D721Med (cell line): ENCODE data around the gene CA10.

Experiments
- DNase-seq: peaks from one replicate; pipeline ENCODE4 v3.0.0; 2011; ENCODE audit warnings: low spot score; ENCODE audit not compliant: insufficient read length
- FAIRE-seq: peaks from 2 replicates; lab custom pipeline; 2011; peaks lifted over from hg19 to GRCh38; lab: Jason Lieb, UNC
- CTCF ChIP-seq: IDR thresholded peaks from 2 replicates; pipeline ENCODE4 v1.5.1; 2012; ENCODE audit warnings: mild to moderate bottlenecking, control low read depth; ENCODE audit not compliant: insufficient read depth; ENCODE audit errors: missing control alignments

Gene CA10

DNA sequence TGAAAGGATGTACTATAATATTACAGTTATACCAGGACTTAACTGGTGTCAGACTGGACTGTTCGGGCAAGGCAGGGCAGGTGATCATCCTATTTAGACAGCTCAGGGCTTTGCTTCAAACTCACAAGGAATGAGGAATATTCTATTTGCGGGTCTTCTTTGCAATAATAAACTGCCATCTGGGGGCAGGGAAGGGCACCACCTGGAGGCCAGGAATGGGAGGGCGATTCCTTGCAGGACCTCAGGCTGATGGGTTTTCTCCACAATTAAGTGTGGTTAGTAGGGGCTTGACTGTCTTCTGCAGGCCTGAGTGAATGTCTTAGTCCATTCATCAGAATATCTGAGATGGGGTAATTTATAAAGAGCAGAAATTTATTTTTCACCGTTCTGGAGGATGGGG, 424.1 kb downstream of the CA10 start:
- no peak for DNase-seq
- TF ChIP-seq CTCF = peak; percentile 48
- no peak for FAIRE-seq

DNA sequence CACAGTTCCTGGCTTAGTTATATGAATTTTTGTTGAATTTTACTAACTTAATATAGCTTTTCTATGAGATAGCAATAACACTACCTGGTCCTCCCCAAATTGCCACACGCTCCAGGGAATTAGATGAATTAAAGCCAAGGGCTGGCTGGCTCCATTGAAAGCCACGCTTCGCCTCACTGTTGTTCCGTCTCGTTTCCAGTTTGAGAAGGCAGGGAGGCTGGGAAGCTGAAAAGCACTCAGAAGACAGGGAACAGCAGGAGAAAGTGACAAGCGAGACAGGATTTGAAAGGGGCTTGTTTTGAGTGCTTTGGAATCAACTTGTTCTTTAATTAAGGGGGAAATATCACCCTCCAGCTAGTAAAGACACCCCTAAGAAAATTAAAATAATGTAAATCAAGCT, 425.3 kb downstream of the CA10 start:
- FAIRE-seq (no peak), DNase-seq (no peak)
- no peak for TF ChIP-seq CTCF

- DNase-seq = no peak
- TF ChIP-seq CTCF = no peak
- no peak for FAIRE-seq
Measured at GRCh38 chr17:51731941-51732722, 426.4 kb downstream of the CA10 start.

- DNase-seq (no peak), FAIRE-seq (no peak)
- TF ChIP-seq CTCF = no peak
Measured at GRCh38 chr17:51730303-51731050, 428.0 kb downstream of the CA10 start.

- no peak for FAIRE-seq
Measured at GRCh38 chr17:51725185-51725584, 433.3 kb downstream of the CA10 start.

GRCh38 chr17:51724043-51724580, 434.4 kb downstream of the CA10 start:
- no peak for TF ChIP-seq CTCF

More at GRCh38 chr17:51725185-51725584, 433.3 kb downstream of the CA10 start:
- no peak for TF ChIP-seq CTCF
- DNase-seq = no peak

More at GRCh38 chr17:51724043-51724580, 434.4 kb downstream of the CA10 start:
- FAIRE-seq (no peak), DNase-seq (no peak)
